Hepatocyte (in vitro differentiated cells): ENCODE results near the gene DYRK1B. TPM values are rescaled to one million over a fixed set of nuclear protein-coding genes. Genes with fewer than 3 reads are reported as not detected.

ENCODE experiments used
- DNase-seq: peaks from one replicate; pipeline ENCODE4 v3.0.0-alpha.2; 2016; ENCODE audit warnings: low spot score
- H2AFZ ChIP-seq: fragments of 200-600 bp; sonication (generic); 2 replicates; pipeline ENCODE4 v1.6.0; 2016; ENCODE audit warnings: antibody characterized with exemption, mild to moderate bottlenecking
- H3K27ac ChIP-seq: fragments of 200-600 bp; sonication (generic); 2 replicates; pipeline ENCODE4 v1.5.1; 2016; ENCODE audit warnings: mild to moderate bottlenecking
- H3K27me3 ChIP-seq: fragments of 200-600 bp; sonication (generic); 2 replicates; pipeline ENCODE4 v1.6.1; 2016
- H3K36me3 ChIP-seq: fragments of 200-600 bp; sonication (generic); replicated peaks from 2 replicates; pipeline ENCODE4 v1.5.1; 2016; ENCODE audit warnings: low read depth; ENCODE audit not compliant: insufficient read depth
- H3K4me1 ChIP-seq: fragments of 200-600 bp; sonication (generic); 2 replicates; pipeline ENCODE4 v1.5.1; 2016; ENCODE audit warnings: mild to moderate bottlenecking, moderate library complexity; ENCODE audit not compliant: insufficient read depth
- H3K4me2 ChIP-seq: fragments of 200-600 bp; sonication (generic); 2 replicates; pipeline ENCODE4 v1.6.0; 2016
- H3K4me3 ChIP-seq: fragments of 200-600 bp; sonication (generic); 2 replicates; pipeline ENCODE4 v1.5.1; 2016; ENCODE audit warnings: mild to moderate bottlenecking
- H3K79me2 ChIP-seq: fragments of 200-600 bp; sonication (generic); 2 replicates; pipeline ENCODE4 v1.6.0; 2017; ENCODE audit warnings: mild to moderate bottlenecking
- H3K9me2 ChIP-seq: fragments of 200-600 bp; sonication (generic); replicated peaks from 2 replicates; pipeline ENCODE4 v1.6.0; 2017; ENCODE audit warnings: mild to moderate bottlenecking; ENCODE audit not compliant: insufficient read depth
- H3K9me3 ChIP-seq: fragments of 200-600 bp; sonication (generic); 2 replicates; pipeline ENCODE4 v1.5.1; 2016; ENCODE audit warnings: low read depth, mild to moderate bottlenecking
- H4K20me1 ChIP-seq: fragments of 200-600 bp; sonication (generic); 2 replicates; pipeline ENCODE4 v1.6.0; 2016; ENCODE audit warnings: mild to moderate bottlenecking; ENCODE audit not compliant: insufficient read depth, poor library complexity, severe bottlenecking
- CTCF ChIP-seq: fragments of 200-600 bp; sonication (generic); IDR thresholded peaks from 2 replicates; pipeline ENCODE4 v1.5.1; 2016; ENCODE audit warnings: antibody characterized with exemption, mild to moderate bottlenecking; ENCODE audit not compliant: poor library complexity
- EZH2 ChIP-seq: fragments of 200-600 bp; sonication (generic); IDR thresholded peaks from 2 replicates; pipeline ENCODE4 v1.6.1; 2016; ENCODE audit warnings: antibody characterized with exemption, mild to moderate bottlenecking, borderline replicate concordance
- EZH2phosphoT487 ChIP-seq: fragments of 200-600 bp; sonication (generic); IDR thresholded peaks from one replicate; pipeline ENCODE4 v1.6.1; 2018; ENCODE audit warnings: antibody characterized with exemption, mild to moderate bottlenecking, low read depth, moderate library complexity; ENCODE audit not compliant: unreplicated experiment, severe bottlenecking
- WGBS: methylation state at CpG from one replicate; pipeline ENCODE4 v1.1.6; 2016; ENCODE audit warnings: low lambda C conversion rate; ENCODE audit errors: missing lambda C conversion rate; 5-methylcytosine and 5-hydroxymethylcytosine counted together
- polyA plus RNA-seq: library from polyadenylated mRNA; unstranded; fragments of >200 nt; fragmentation: Nextera tagmentation; extraction: Ambion mirVana; gene quantifications from 2 replicates; pipeline ENCODE4 v1.2.1, GENCODE V29; 2016
- total RNA-seq: library from RNA; depleted of rRNA; stranded (reverse); fragments of >200 nt; gene quantifications from 2 replicates; pipeline ENCODE4 v1.2.3, GENCODE V29; 2014

The DYRK1B gene
- total and polyA plus RNA-seq, 2 experiments from 2014 or later = 12.2 to 25.7 TPM

GRCh38 chr19:39832341-39833083, 1.4 kb downstream of the DYRK1B start:
- DNase-seq = no peak
- Histone ChIP-seq H3K9me3 (no peaks in the 10 kb centered on the region), H3K4me1 (peaks cover 7% of the 10 kb centered on the region), H3K79me2 (peaks cover 35% of the 10 kb centered on the region), H3K4me3 (peak overlapping the region; percentile 69), H3K27me3 (no peaks in the 10 kb centered on the region), H3K9me2 (no peaks in the 10 kb centered on the region), H2AFZ (no peak overlapping the region), H3K27ac (peak overlapping the region; percentile 59), H4K20me1 (peaks cover 12% of the 10 kb centered on the region), H3K4me2 (peak overlapping the region; percentile 86), H3K36me3 (no peaks in the 10 kb centered on the region)
- TF ChIP-seq EZH2 (no peak), EZH2phosphoT487 (no peak), CTCF (no peak)
- 84% methylated on average over 5 of the region's 5 CpGs for WGBS

- no peak overlapping the region for H3K4me3 ChIP-seq
These were observed 2.3 kb downstream of the DYRK1B start for GRCh38 chr19:39831679-39832078.

DNA sequence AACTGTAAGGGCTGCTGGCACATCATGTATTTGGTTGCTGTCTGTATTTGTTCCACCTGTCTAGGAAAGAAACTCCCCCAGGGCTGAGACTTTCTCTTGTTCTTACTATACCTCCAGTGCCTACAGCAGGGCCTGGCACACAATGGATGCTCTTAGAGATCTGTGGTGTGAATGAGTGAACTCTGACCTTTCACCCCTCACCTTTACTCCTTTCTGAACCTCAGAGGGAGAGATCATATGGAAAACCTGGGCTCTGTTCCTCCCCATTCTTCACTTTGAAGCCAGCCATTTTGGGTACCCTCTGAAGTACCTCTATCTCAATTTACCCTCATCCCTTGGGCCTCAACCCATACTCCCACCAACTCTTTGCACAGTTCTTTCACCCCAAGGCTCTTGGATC, 3.1 kb downstream of the DYRK1B start:
- Histone ChIP-seq H3K9me2 (no peaks in the 10 kb centered on the region), H3K79me2 (peaks cover 35% of the 10 kb centered on the region), H3K4me1 (peaks cover 7% of the 10 kb centered on the region), H2AFZ (no peak overlapping the region), H3K4me2 (no peak overlapping the region), H3K27me3 (no peaks in the 10 kb centered on the region), H3K27ac (no peak overlapping the region), H3K36me3 (no peaks in the 10 kb centered on the region), H4K20me1 (peaks cover 12% of the 10 kb centered on the region), H3K9me3 (no peaks in the 10 kb centered on the region), H3K4me3 (no peak overlapping the region)
- TF ChIP-seq CTCF (no peak), EZH2phosphoT487 (no peak), EZH2 (no peak)
- no peak for DNase-seq

More at GRCh38 chr19:39831679-39832078, 2.3 kb downstream of the DYRK1B start:
- H3K27ac ChIP-seq = no peak overlapping the region
- DNase-seq = no peak
- no peak for TF ChIP-seq EZH2phosphoT487
- no peak for TF ChIP-seq CTCF
- TF ChIP-seq EZH2 = no peak
- peaks cover 35% of the 10 kb centered on the region for H3K79me2 ChIP-seq
- no peak overlapping the region for H2AFZ ChIP-seq
- peaks cover 12% of the 10 kb centered on the region for H4K20me1 ChIP-seq
- H3K36me3 ChIP-seq = no peaks in the 10 kb centered on the region
- H3K4me2 ChIP-seq = peak overlapping the region; percentile 86
- H3K27me3 ChIP-seq = no peaks in the 10 kb centered on the region
- peaks cover 7% of the 10 kb centered on the region for H3K4me1 ChIP-seq
- no peaks in the 10 kb centered on the region for H3K9me2 ChIP-seq
- 98% methylated on average over 16 of the region's 16 CpGs for WGBS
- H3K9me3 ChIP-seq = no peaks in the 10 kb centered on the region
